Esophagus squamous epithelium (tissue), 4 donors: Measurements from ENCODE around the gene SYT3.

Experiments
- POLR2A ChIP-seq, 4 donors: fragments of 450-650 bp; IDR thresholded peaks; one replicate each; pipeline ENCODE4 v1.6.1; 2017; ENCODE audit warnings: antibody characterized with exemption in 4 of 4, mild to moderate bottlenecking in 4 of 4, moderate library complexity in 3 of 4
- TF ChIP-seq, protein P1 (sequence below), 6 experiments: fragments of 450-650 bp in 4 of 6; fragments of 200-600 bp in 2 of 6; sonication (generic) in 2 of 6; IDR thresholded peaks; one replicate each; pipeline ENCODE4 v1.5.1; 2016 to 2019; ENCODE audit warnings: antibody characterized with exemption in 6 of 6, mild to moderate bottlenecking in 4 of 6, moderate library complexity in 4 of 6

- TF ChIP-seq, protein P1, sequence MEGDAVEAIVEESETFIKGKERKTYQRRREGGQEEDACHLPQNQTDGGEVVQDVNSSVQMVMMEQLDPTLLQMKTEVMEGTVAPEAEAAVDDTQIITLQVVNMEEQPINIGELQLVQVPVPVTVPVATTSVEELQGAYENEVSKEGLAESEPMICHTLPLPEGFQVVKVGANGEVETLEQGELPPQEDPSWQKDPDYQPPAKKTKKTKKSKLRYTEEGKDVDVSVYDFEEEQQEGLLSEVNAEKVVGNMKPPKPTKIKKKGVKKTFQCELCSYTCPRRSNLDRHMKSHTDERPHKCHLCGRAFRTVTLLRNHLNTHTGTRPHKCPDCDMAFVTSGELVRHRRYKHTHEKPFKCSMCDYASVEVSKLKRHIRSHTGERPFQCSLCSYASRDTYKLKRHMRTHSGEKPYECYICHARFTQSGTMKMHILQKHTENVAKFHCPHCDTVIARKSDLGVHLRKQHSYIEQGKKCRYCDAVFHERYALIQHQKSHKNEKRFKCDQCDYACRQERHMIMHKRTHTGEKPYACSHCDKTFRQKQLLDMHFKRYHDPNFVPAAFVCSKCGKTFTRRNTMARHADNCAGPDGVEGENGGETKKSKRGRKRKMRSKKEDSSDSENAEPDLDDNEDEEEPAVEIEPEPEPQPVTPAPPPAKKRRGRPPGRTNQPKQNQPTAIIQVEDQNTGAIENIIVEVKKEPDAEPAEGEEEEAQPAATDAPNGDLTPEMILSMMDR (IDR thresholded peaks at IDR 0.05) = no peak
- no peak for TF ChIP-seq POLR2A (IDR thresholded peaks at IDR 0.05)
Measured at GRCh38 chr19:50633359-50633758, 6.3 kb downstream of the SYT3 start.
